Right atrium auricular region (tissue), 2 donors: ENCODE results near the gene SLC51B. TPM values are rescaled to one million over a fixed set of nuclear protein-coding genes. Genes with fewer than 3 reads are reported as not detected.

ENCODE experiments used
- DNase-seq: peaks from one replicate; pipeline ENCODE4 v3.0.0-alpha.2; 2019; ENCODE audit warnings: low spot score
- H3K27ac ChIP-seq, 2 donors: fragments of 200-600 bp; sonication (generic); 1 replicate in 1 of 2; 2 replicates in 1 of 2; pipeline ENCODE4 v1.5.1; 2016 to 2019
- H3K27me3 ChIP-seq, 2 donors: fragments of 200-600 bp; sonication (generic); one replicate each; pipeline versions ENCODE4 v1.5.1 to v1.6.0; 2017 to 2019
- H3K36me3 ChIP-seq: fragments of 200-600 bp; sonication (generic); one replicate; pipeline ENCODE4 v1.5.1; 2016
- H3K4me1 ChIP-seq, 2 donors: fragments of 200-600 bp; sonication (generic); one replicate each; pipeline versions ENCODE4 v1.5.1 to v1.6.0; 2017 to 2019
- H3K4me3 ChIP-seq, 2 donors: fragments of 200-600 bp; sonication (generic); 1 replicate in 1 of 2; 2 replicates in 1 of 2; pipeline ENCODE4 v1.5.1; 2017 to 2019; ENCODE audit warnings: mild to moderate bottlenecking in 1 of 2, moderate library complexity in 1 of 2
- H3K9me3 ChIP-seq, 2 donors: fragments of 200-600 bp; sonication (generic); one replicate each; pipeline ENCODE4 v1.5.1; 2019
- CTCF ChIP-seq, 2 donors: fragments of 200-600 bp; sonication (generic); IDR thresholded peaks; one replicate each; pipeline ENCODE4 v1.5.1; 2019; ENCODE audit warnings: antibody characterized with exemption in 2 of 2
- total RNA-seq, 2 donors: library from RNA; depleted of rRNA; stranded (reverse); fragments of >200 nt; gene quantifications; one replicate each; pipeline ENCODE4 v1.1.0, GENCODE V29; 2016

The SLC51B gene
- total RNA-seq, 2 donors from 2014 or later, result not detected

- H3K27ac ChIP-seq, result peak overlapping the region in 1 of 2 donors; percentile 98
- no peaks in the 10 kb centered on the region for H3K27me3 ChIP-seq
- H3K4me1 ChIP-seq, result peaks cover 4 to 63% of the 10 kb centered on the region in 2 donors
- no peak for DNase-seq
- H3K4me3 ChIP-seq, result no peak overlapping the region
- H3K36me3 ChIP-seq, result peaks cover 72% of the 10 kb centered on the region
- no peaks in the 10 kb centered on the region for H3K9me3 ChIP-seq
- no peak for TF ChIP-seq CTCF (IDR thresholded peaks at IDR 0.05)
These were observed 12.4 kb downstream of the SLC51B start for GRCh38 chr15:65057549-65057940.

- peaks cover 4 to 72% of the 10 kb centered on the region in 2 donors for H3K4me1 ChIP-seq
These were observed 13.5 kb downstream of the SLC51B start for GRCh38 chr15:65058394-65059368.

GRCh38 chr15:65059369-65059750 lies 14.2 kb downstream of the SLC51B start:
- no peak for TF ChIP-seq CTCF (IDR thresholded peaks at IDR 0.05)
- no peak for DNase-seq
- Histone ChIP-seq H3K27ac (peak overlapping the region; percentile 75 to 98), H3K4me3 (no peak overlapping the region), H3K9me3 (no peaks in the 10 kb centered on the region), H3K36me3 (peaks cover 64% of the 10 kb centered on the region), H3K4me1 (peaks cover 4 to 74% of the 10 kb centered on the region in 2 donors), H3K27me3 (no peaks in the 10 kb centered on the region)

More at GRCh38 chr15:65058394-65059368, 13.5 kb downstream of the SLC51B start:
- no peaks in the 10 kb centered on the region for H3K27me3 ChIP-seq
- no peaks in the 10 kb centered on the region for H3K9me3 ChIP-seq
- H3K36me3 ChIP-seq, result peaks cover 64% of the 10 kb centered on the region
- no peak for TF ChIP-seq CTCF (IDR thresholded peaks at IDR 0.05)
- peak overlapping the region; percentile 75 to 98 for H3K27ac ChIP-seq
- no peak for DNase-seq
- no peak overlapping the region for H3K4me3 ChIP-seq

- H3K9me3 ChIP-seq, result no peaks in the 10 kb centered on the region
- TF ChIP-seq CTCF (IDR thresholded peaks at IDR 0.05), result no peak
- DNase-seq, result no peak
- H3K4me3 ChIP-seq, result no peak overlapping the region
- H3K27ac ChIP-seq, result peak overlapping the region; percentile 75 to 98
- peaks cover 4 to 73% of the 10 kb centered on the region in 2 donors for H3K4me1 ChIP-seq
- H3K36me3 ChIP-seq, result peaks cover 62% of the 10 kb centered on the region
- no peaks in the 10 kb centered on the region for H3K27me3 ChIP-seq
These were observed 14.9 kb downstream of the SLC51B start for GRCh38 chr15:65059931-65060596.

DNA sequence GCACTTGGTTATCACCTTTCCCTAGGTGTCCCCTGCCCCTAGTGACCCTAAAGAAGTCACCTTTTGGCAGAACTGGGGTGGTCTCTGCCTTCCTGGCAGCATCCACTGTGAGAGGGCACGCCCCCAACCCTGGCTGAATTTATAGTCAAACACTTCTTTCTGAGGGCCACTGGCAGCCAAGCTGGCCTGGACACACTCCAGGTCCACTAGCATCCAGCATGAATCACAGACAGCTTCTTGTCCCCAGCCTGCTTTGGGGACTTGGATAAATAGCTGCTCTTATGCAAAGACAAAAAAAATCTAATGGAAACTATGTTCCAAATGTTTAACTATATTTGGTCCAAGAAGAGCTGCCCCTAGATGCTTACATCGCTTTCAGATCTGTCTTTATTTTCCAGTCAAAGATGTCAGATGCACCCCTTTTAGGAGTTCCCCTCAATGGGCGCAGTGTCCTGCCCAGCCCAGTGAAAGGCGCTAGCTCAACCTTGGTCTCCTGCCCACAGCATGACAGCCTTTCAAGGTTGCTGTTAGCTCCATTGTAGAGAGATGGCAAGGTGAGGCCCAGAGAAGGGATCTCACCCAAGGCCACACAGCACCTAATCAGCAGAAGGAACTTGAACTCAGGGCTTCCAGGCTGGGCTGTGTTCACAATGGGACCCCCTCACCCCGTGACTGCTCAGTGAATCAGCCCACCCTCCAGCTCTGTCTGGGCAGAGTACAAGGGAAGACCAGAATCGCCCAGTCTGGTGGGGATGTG lies 15.6 kb downstream of the SLC51B start:
- H3K27ac ChIP-seq, result peak overlapping the region; percentile 75 to 98

More for the DNA sequence above, 15.6 kb downstream of the SLC51B start:
- H3K27me3 ChIP-seq, result no peaks in the 10 kb centered on the region
- DNase-seq, result peak; percentile 79
- H3K9me3 ChIP-seq, result no peaks in the 10 kb centered on the region
- no peak overlapping the region for H3K4me3 ChIP-seq
- H3K4me1 ChIP-seq, result peaks cover 4 to 71% of the 10 kb centered on the region in 2 donors
- H3K36me3 ChIP-seq, result peaks cover 60% of the 10 kb centered on the region
- TF ChIP-seq CTCF (IDR thresholded peaks at IDR 0.05), result no peak
